KMS-11 (cell line): Measurements from ENCODE around the gene ADCY1.

Source experiments
- H2AFZ ChIP-seq: fragments of 200-600 bp; sonication (generic); 2 replicates; pipeline ENCODE4 v1.6.1; 2016; ENCODE audit warnings: antibody characterized with exemption, mixed run types, low read depth
- H3K27ac ChIP-seq: fragments of 200-600 bp; sonication (generic); 2 replicates; pipeline ENCODE4 v1.6.1; 2016; ENCODE audit warnings: mild to moderate bottlenecking, mixed run types
- H3K27me3 ChIP-seq: fragments of 200-600 bp; sonication (generic); 2 replicates; pipeline ENCODE4 v1.6.1; 2017; ENCODE audit warnings: mild to moderate bottlenecking, low read depth, mixed run types, moderate library complexity; ENCODE audit not compliant: insufficient read depth
- H3K36me3 ChIP-seq: fragments of 200-600 bp; sonication (generic); 2 replicates; pipeline ENCODE4 v1.6.1; 2017; ENCODE audit warnings: mild to moderate bottlenecking, mixed run types; ENCODE audit not compliant: insufficient read depth
- H3K4me1 ChIP-seq: fragments of 200-600 bp; sonication (generic); 2 replicates; pipeline ENCODE4 v1.6.1; 2016; ENCODE audit warnings: mild to moderate bottlenecking, low read depth, mixed run types; ENCODE audit not compliant: poor library complexity, severe bottlenecking
- H3K4me2 ChIP-seq: fragments of 200-600 bp; sonication (generic); 2 replicates; pipeline ENCODE4 v1.7.0; 2016; ENCODE audit warnings: mild to moderate bottlenecking, mixed run types
- H3K4me3 ChIP-seq: fragments of 200-600 bp; sonication (generic); IDR thresholded peaks from 2 replicates; pipeline ENCODE4 v1.6.1; 2017; ENCODE audit warnings: low read depth, low read length, mixed read lengths; ENCODE audit not compliant: insufficient read depth
- H3K79me2 ChIP-seq: fragments of 200-600 bp; sonication (generic); 2 replicates; pipeline ENCODE4 v1.6.1; 2016; ENCODE audit warnings: low read depth, mixed run types; ENCODE audit not compliant: insufficient read depth
- H3K9ac ChIP-seq: fragments of 200-600 bp; sonication (generic); 2 replicates; pipeline ENCODE4 v1.6.1; 2016; ENCODE audit warnings: mild to moderate bottlenecking, mixed run types
- H4K20me1 ChIP-seq: fragments of 200-600 bp; sonication (generic); 2 replicates; pipeline ENCODE4 v1.6.1; 2016; ENCODE audit warnings: mild to moderate bottlenecking, mixed run types; ENCODE audit not compliant: insufficient read depth
- TF ChIP-seq, protein P1 (sequence below): fragments of 200-600 bp; sonication (generic); conservative IDR thresholded peaks from 2 replicates; pipeline ENCODE4 v1.6.1; 2017; ENCODE audit warnings: low read depth, mild to moderate bottlenecking, antibody characterized with exemption, low read length, moderate library complexity, mixed read lengths

Gene ADCY1

DNA sequence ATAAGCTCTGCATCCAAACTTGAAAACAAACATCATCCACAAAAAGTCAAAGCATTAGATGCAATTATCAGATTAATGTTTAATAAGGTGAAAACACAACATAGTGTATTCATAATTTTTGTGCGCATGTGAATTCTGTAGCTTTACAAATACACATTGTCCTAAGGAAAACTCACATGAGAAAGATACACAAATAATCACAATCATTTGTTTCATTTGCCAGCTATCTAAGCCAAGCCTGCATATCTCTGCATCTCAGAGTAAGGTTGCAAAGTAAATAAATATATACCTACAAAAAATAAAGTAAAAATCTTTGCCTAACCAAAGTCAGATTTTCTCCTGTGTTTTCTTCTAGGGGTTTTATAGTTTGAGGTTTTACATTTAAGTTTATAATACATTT lies 57.4 kb downstream of the ADCY1 start:
- Histone ChIP-seq H3K9ac (no peak overlapping the region), H3K4me1 (no peaks in the 10 kb centered on the region), H3K36me3 (no peaks in the 10 kb centered on the region), H4K20me1 (no peaks in the 10 kb centered on the region), H3K4me3 (no peak overlapping the region), H3K27me3 (no peaks in the 10 kb centered on the region), H3K27ac (no peak overlapping the region), H3K4me2 (no peak overlapping the region), H3K79me2 (no peaks in the 10 kb centered on the region), H2AFZ (no peak overlapping the region)
- TF ChIP-seq, protein P1, sequence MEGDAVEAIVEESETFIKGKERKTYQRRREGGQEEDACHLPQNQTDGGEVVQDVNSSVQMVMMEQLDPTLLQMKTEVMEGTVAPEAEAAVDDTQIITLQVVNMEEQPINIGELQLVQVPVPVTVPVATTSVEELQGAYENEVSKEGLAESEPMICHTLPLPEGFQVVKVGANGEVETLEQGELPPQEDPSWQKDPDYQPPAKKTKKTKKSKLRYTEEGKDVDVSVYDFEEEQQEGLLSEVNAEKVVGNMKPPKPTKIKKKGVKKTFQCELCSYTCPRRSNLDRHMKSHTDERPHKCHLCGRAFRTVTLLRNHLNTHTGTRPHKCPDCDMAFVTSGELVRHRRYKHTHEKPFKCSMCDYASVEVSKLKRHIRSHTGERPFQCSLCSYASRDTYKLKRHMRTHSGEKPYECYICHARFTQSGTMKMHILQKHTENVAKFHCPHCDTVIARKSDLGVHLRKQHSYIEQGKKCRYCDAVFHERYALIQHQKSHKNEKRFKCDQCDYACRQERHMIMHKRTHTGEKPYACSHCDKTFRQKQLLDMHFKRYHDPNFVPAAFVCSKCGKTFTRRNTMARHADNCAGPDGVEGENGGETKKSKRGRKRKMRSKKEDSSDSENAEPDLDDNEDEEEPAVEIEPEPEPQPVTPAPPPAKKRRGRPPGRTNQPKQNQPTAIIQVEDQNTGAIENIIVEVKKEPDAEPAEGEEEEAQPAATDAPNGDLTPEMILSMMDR, result no peak

DNA sequence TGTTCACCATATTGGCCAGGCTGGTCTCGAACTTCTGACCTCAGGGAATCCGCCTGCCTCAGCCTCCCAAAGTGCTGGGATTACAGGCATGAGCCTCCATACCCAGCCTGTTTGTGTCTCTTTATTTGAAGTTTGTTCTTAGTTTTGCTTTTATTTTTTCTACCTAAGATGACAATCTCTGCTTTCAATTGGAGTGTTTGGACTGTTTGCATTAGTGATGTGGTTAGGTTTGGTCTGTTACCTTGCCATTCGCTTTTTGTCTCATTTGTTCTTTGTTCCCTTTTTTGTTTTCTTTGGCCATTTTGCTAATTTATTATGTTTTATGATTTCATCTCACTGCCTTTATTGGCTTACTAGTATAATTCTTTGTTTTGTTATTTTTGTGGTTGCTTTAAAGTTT lies 62.6 kb downstream of the ADCY1 start:
- Histone ChIP-seq H3K4me3 (no peak overlapping the region), H3K4me2 (no peak overlapping the region), H3K27ac (no peak overlapping the region), H2AFZ (no peak overlapping the region), H4K20me1 (no peaks in the 10 kb centered on the region), H3K79me2 (no peaks in the 10 kb centered on the region), H3K27me3 (no peaks in the 10 kb centered on the region), H3K4me1 (no peaks in the 10 kb centered on the region), H3K36me3 (no peaks in the 10 kb centered on the region), H3K9ac (no peak overlapping the region)
- TF ChIP-seq, protein P1, result no peak

DNA sequence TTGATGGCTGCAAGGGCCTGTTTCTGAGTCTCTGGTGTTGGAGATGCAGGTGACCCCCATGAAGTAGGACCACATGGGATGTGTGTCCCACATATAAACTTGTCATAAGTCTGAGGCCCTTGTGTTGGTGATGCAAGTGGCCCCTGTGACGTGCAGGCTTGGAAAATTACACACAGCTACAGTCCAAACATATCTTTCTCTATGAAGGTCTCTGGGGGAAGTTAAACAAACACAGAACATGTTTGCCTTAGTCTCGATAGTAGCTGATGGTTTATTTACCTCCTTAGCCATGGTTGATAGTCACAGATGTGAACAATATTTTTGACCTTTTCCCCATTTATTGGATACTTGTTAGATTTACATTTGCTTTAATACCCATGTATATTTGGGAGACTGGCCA lies 64.7 kb downstream of the ADCY1 start:
- no peaks in the 10 kb centered on the region for H4K20me1 ChIP-seq
- H3K27ac ChIP-seq, result no peak overlapping the region
- no peak overlapping the region for H2AFZ ChIP-seq
- H3K4me3 ChIP-seq, result no peak overlapping the region
- TF ChIP-seq, protein P1, result no peak
- no peaks in the 10 kb centered on the region for H3K27me3 ChIP-seq
- no peaks in the 10 kb centered on the region for H3K79me2 ChIP-seq
- no peaks in the 10 kb centered on the region for H3K36me3 ChIP-seq
- peaks cover 4% of the 10 kb centered on the region for H3K4me1 ChIP-seq
- no peak overlapping the region for H3K4me2 ChIP-seq
- H3K9ac ChIP-seq, result no peak overlapping the region

DNA sequence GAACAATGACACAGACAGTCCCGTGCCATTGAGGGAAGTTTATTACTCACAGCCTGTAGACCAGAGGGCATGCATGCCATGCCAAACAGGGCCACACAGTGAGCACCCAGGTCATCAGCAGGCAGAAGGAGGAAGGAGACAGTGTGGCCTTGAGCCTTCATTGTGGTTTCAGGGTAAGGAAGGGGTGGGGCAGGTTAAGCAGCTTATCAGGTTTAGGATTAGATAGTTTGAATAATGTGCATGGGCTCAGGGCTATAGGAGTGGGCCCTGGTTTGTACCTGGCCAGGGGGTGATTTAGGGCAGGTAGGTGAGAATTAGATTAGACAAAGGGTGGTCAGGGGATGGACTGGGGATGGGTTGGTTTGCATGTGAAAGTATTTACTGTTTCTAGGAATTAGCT lies 67.9 kb downstream of the ADCY1 start:
- H3K27ac ChIP-seq, result no peak overlapping the region
- H3K79me2 ChIP-seq, result no peaks in the 10 kb centered on the region
- no peaks in the 10 kb centered on the region for H4K20me1 ChIP-seq
- no peak overlapping the region for H2AFZ ChIP-seq
- TF ChIP-seq, protein P1, result no peak
- H3K4me2 ChIP-seq, result no peak overlapping the region; the same call in 1 of the 2 replicates
- H3K4me1 ChIP-seq, result peaks cover 4% of the 10 kb centered on the region
- no peaks in the 10 kb centered on the region for H3K36me3 ChIP-seq
- H3K27me3 ChIP-seq, result no peaks in the 10 kb centered on the region
- H3K9ac ChIP-seq, result no peak overlapping the region
- H3K4me3 ChIP-seq, result no peak overlapping the region
